Measurements from ENCODE around the gene MIOX. TPM values are rescaled to one million over a fixed set of nuclear protein-coding genes. Genes with fewer than 3 reads are reported as not detected.

MIOX gene
- total and polyA plus RNA-seq, 3 donors from 2014 or later = 0.24 to 0.25 TPM; not detected in 1

- Histone ChIP-seq H3K4me1 (peaks cover 14% of the 10 kb centered on the region), H3K27ac (no peak overlapping the region), H3K9me3 (no peaks in the 10 kb centered on the region), H3K36me3 (ENCODE audit: low read depth, missing control alignments) (no peaks in the 10 kb centered on the region), H3K27me3 (no peaks in the 10 kb centered on the region), H3K4me3 (no peak overlapping the region)
- WGBS, 2 donors = 86 to 87% methylated on average over 8 of the region's 8 CpGs
- DNase-seq = no peak
- TF ChIP-seq CTCF (IDR thresholded peaks at IDR 0.05) = no peak
- TF ChIP-seq POLR2A (IDR thresholded peaks at IDR 0.05) = no peak
- intact Hi-C loops (cut with DNase I; ENCODE audit: low total_unique reads) = no loop called here
These were observed 48.5 kb downstream of the MIOX start for GRCh38 chr22:50535113-50535512.

- Histone ChIP-seq H3K4me3 (no peak overlapping the region), H3K9me3 (no peaks in the 10 kb centered on the region), H3K27ac (no peak overlapping the region), H3K36me3 (ENCODE audit: low read depth, missing control alignments) (no peaks in the 10 kb centered on the region), H3K4me1 (peaks cover 6% of the 10 kb centered on the region), H3K27me3 (no peaks in the 10 kb centered on the region)
- no peak for DNase-seq
- intact Hi-C loops (cut with DNase I; ENCODE audit: low total_unique reads) = no loop called here
- TF ChIP-seq CTCF (IDR thresholded peaks at IDR 0.05) (no peak), POLR2A (IDR thresholded peaks at IDR 0.05) (no peak)
- WGBS, 2 donors = 72 to 77% methylated on average over 3 of the region's 3 CpGs
These were observed 49.6 kb downstream of the MIOX start for GRCh38 chr22:50536226-50536625.

- no peak overlapping the region for H3K27ac ChIP-seq
- TF ChIP-seq POLR2A (IDR thresholded peaks at IDR 0.05) = no peak
- TF ChIP-seq CTCF (IDR thresholded peaks at IDR 0.05) = no peak
- no peak overlapping the region for H3K4me3 ChIP-seq
- H3K9me3 ChIP-seq = no peaks in the 10 kb centered on the region
- no peaks in the 10 kb centered on the region for H3K4me1 ChIP-seq
- no peaks in the 10 kb centered on the region for H3K36me3 ChIP-seq (ENCODE audit: low read depth, missing control alignments)
- no peak for DNase-seq
- no peaks in the 10 kb centered on the region for H3K27me3 ChIP-seq
- intact Hi-C loops (cut with DNase I; ENCODE audit: low total_unique reads) = no loop called here
- WGBS, 2 donors = 84 to 89% methylated on average over 13 of the region's 13 CpGs
These were observed 51.1 kb downstream of the MIOX start for GRCh38 chr22:50537765-50538164.

Other genes starting within 250 kb of the MIOX start
- 100 to 1,000 TPM; 136 to 143 TPM for gene TUBGCP6, start 241.8 kb upstream of the MIOX start, total RNA-seq
- gene TUBGCP6, start 241.8 kb upstream of the MIOX start, polyA plus RNA-seq (ENCODE audit: insufficient read depth, low read depth, low replicate concordance) = 40.2 TPM
- 10 to 100 TPM; 32.1 to 33.1 TPM for gene HDAC10, start 235.6 kb upstream of the MIOX start, total RNA-seq
- 13.5 TPM for gene HDAC10, start 235.6 kb upstream of the MIOX start, polyA plus RNA-seq (ENCODE audit: insufficient read depth, low read depth, low replicate concordance)
- 10 to 100 TPM; 22.3 to 25.1 TPM for gene MAPK12, start 225.2 kb upstream of the MIOX start, total RNA-seq
- 9.1 TPM for gene MAPK12, start 225.2 kb upstream of the MIOX start, polyA plus RNA-seq (ENCODE audit: insufficient read depth, low read depth, low replicate concordance)
- gene MAPK11, start 216.5 kb upstream of the MIOX start, total RNA-seq = 10 to 100 TPM in 1 of 2 donors, 1 to 10 TPM in 1; 8.3 to 10.7 TPM
- 6.4 TPM for gene MAPK11, start 216.5 kb upstream of the MIOX start, polyA plus RNA-seq (ENCODE audit: insufficient read depth, low read depth, low replicate concordance)
- 100 to 1,000 TPM; 219 to 243 TPM for gene PLXNB2, start 179.2 kb upstream of the MIOX start, total RNA-seq
- gene PLXNB2, start 179.2 kb upstream of the MIOX start, polyA plus RNA-seq (ENCODE audit: insufficient read depth, low read depth, low replicate concordance) = 98.0 TPM
- 10 to 100 TPM; 17.1 to 18.0 TPM for gene DENND6B, start 159.8 kb upstream of the MIOX start, total RNA-seq
- gene DENND6B, start 159.8 kb upstream of the MIOX start, polyA plus RNA-seq (ENCODE audit: insufficient read depth, low read depth, low replicate concordance) = 22.0 TPM
- 100 to 1,000 TPM; 138 to 142 TPM for gene PPP6R2, start 143.5 kb upstream of the MIOX start, total RNA-seq
- 123 TPM for gene PPP6R2, start 143.5 kb upstream of the MIOX start, polyA plus RNA-seq (ENCODE audit: insufficient read depth, low read depth, low replicate concordance)
- gene SBF1, start 11.8 kb upstream of the MIOX start, total RNA-seq = 100 to 1,000 TPM; 201 to 208 TPM
- 239 TPM for gene SBF1, start 11.8 kb upstream of the MIOX start, polyA plus RNA-seq (ENCODE audit: insufficient read depth, low read depth, low replicate concordance)
- 1 to 10 TPM; 1.0 to 1.9 TPM for gene ADM2, start 5.3 kb upstream of the MIOX start, total RNA-seq
- gene ADM2, start 5.3 kb upstream of the MIOX start, polyA plus RNA-seq (ENCODE audit: insufficient read depth, low read depth, low replicate concordance) = 0.99 TPM
- gene LMF2, start 20.8 kb downstream of the MIOX start, total RNA-seq = 100 to 1,000 TPM in 1 of 2 donors, 10 to 100 TPM in 1; 95.4 to 109 TPM
- 59.7 TPM for gene LMF2, start 20.8 kb downstream of the MIOX start, polyA plus RNA-seq (ENCODE audit: insufficient read depth, low read depth, low replicate concordance)
- gene NCAPH2, start 21.4 kb downstream of the MIOX start, total RNA-seq = 10 to 100 TPM; 88.5 to 89.2 TPM
- gene NCAPH2, start 21.4 kb downstream of the MIOX start, polyA plus RNA-seq (ENCODE audit: insufficient read depth, low read depth, low replicate concordance) = 67.4 TPM
- 1 to 10 TPM; 4.1 to 4.8 TPM for gene SCO2, start 38.7 kb downstream of the MIOX start, total RNA-seq
- gene SCO2, start 38.7 kb downstream of the MIOX start, polyA plus RNA-seq (ENCODE audit: insufficient read depth, low read depth, low replicate concordance) = 1.8 TPM
- 10 to 100 TPM; 12.5 to 15.4 TPM for gene TYMP, start 43.2 kb downstream of the MIOX start, total RNA-seq
- gene TYMP, start 43.2 kb downstream of the MIOX start, polyA plus RNA-seq (ENCODE audit: insufficient read depth, low read depth, low replicate concordance) = 25.9 TPM
- gene KLHDC7B, start 59.0 kb downstream of the MIOX start, total RNA-seq = under 1 TPM; 0.24 to 0.93 TPM
- 0.51 TPM for gene KLHDC7B, start 59.0 kb downstream of the MIOX start, polyA plus RNA-seq (ENCODE audit: insufficient read depth, low read depth, low replicate concordance)
- 10 to 100 TPM; 40.4 to 71.9 TPM for gene SYCE3, start 76.1 kb downstream of the MIOX start, total RNA-seq
- gene SYCE3, start 76.1 kb downstream of the MIOX start, polyA plus RNA-seq (ENCODE audit: insufficient read depth, low read depth, low replicate concordance) = 183 TPM
- gene CPT1B, start 91.6 kb downstream of the MIOX start, total RNA-seq = 100 to 1,000 TPM; 103 to 123 TPM
- 224 TPM for gene CPT1B, start 91.6 kb downstream of the MIOX start, polyA plus RNA-seq (ENCODE audit: insufficient read depth, low read depth, low replicate concordance)
- gene CHKB, start 96.0 kb downstream of the MIOX start, total RNA-seq = 10 to 100 TPM; 89.6 to 98.9 TPM
- 88.4 TPM for gene CHKB, start 96.0 kb downstream of the MIOX start, polyA plus RNA-seq (ENCODE audit: insufficient read depth, low read depth, low replicate concordance)
- 10 to 100 TPM; 34.9 to 36.9 TPM for gene MAPK8IP2, start 113.9 kb downstream of the MIOX start, total RNA-seq
- gene MAPK8IP2, start 113.9 kb downstream of the MIOX start, polyA plus RNA-seq (ENCODE audit: insufficient read depth, low read depth, low replicate concordance) = 12.7 TPM
- gene ARSA, start 141.3 kb downstream of the MIOX start, total RNA-seq = 10 to 100 TPM; 60.9 to 73.5 TPM
- 95.9 TPM for gene ARSA, start 141.3 kb downstream of the MIOX start, polyA plus RNA-seq (ENCODE audit: insufficient read depth, low read depth, low replicate concordance)
- 10 to 100 TPM; 11.4 to 16.0 TPM for gene SHANK3, start 186.0 kb downstream of the MIOX start, total RNA-seq
- 6.3 TPM for gene SHANK3, start 186.0 kb downstream of the MIOX start, polyA plus RNA-seq (ENCODE audit: insufficient read depth, low read depth, low replicate concordance)